Astrocyte (in vitro differentiated cells and primary cell): Measurements from ENCODE around the gene PKD1L1. TPM values are rescaled to one million over a fixed set of nuclear protein-coding genes. Genes with fewer than 3 reads are reported as not detected.

Experiments
- DNase-seq: peaks from one replicate; pipeline ENCODE4 v3.0.0-alpha.2; 2010; ENCODE audit warnings: low read depth
- FAIRE-seq: peaks from 2 replicates; lab custom pipeline; 2011; peaks lifted over from hg19 to GRCh38; lab: Jason Lieb, UNC
- H2AFZ ChIP-seq: 2 replicates; pipeline ENCODE4 v1.6.0; 2012; ENCODE audit warnings: low read depth, low read length, inconsistent platforms
- H3K27ac ChIP-seq: 2 replicates; pipeline ENCODE4 v1.5.1; 2011; ENCODE audit warnings: low read depth, low read length, inconsistent platforms
- H3K27me3 ChIP-seq: 2 replicates; pipeline ENCODE4 v1.6.0; 2011; ENCODE audit warnings: low read length, inconsistent platforms; ENCODE audit not compliant: insufficient read depth
- H3K36me3 ChIP-seq: 2 replicates; pipeline ENCODE4 v1.5.1; 2011; ENCODE audit warnings: low read length, inconsistent platforms; ENCODE audit not compliant: insufficient read depth
- H3K4me1 ChIP-seq: 2 replicates; pipeline ENCODE4 v1.5.1; 2011; ENCODE audit warnings: low read length, inconsistent platforms; ENCODE audit not compliant: insufficient read depth
- H3K4me2 ChIP-seq: 2 replicates; pipeline ENCODE4 v1.6.0; 2012; ENCODE audit warnings: low read length, inconsistent platforms
- H3K4me3 ChIP-seq: 2 replicates; pipeline ENCODE4 v1.5.1; 2011; ENCODE audit warnings: low read depth, mild to moderate bottlenecking, low read length, inconsistent platforms; ENCODE audit not compliant: insufficient read depth
- H3K79me2 ChIP-seq: 2 replicates; pipeline ENCODE4 v1.6.0; 2012; ENCODE audit warnings: mild to moderate bottlenecking, low read length, inconsistent platforms; ENCODE audit not compliant: insufficient read depth
- H3K9ac ChIP-seq: 2 replicates; pipeline ENCODE4 v1.6.0; 2012; ENCODE audit warnings: mild to moderate bottlenecking, low read length, inconsistent platforms
- H3K9me3 ChIP-seq: 2 replicates; pipeline ENCODE4 v1.5.1; 2012; ENCODE audit warnings: low read depth, mild to moderate bottlenecking, low read length, inconsistent platforms; ENCODE audit not compliant: insufficient read depth
- H4K20me1 ChIP-seq: 2 replicates; pipeline ENCODE4 v1.6.0; 2012; ENCODE audit warnings: low read length, inconsistent platforms; ENCODE audit not compliant: insufficient read depth
- H3K27ac Mint-ChIP-seq: one replicate; pipeline ENCODE4 v1.8.0; 2021; ENCODE audit warnings: mild to moderate bottlenecking, mixed read lengths; ENCODE audit not compliant: unreplicated experiment
- H3K27me3 Mint-ChIP-seq: one replicate; pipeline ENCODE4 v1.8.0; 2021; ENCODE audit warnings: low read depth, mixed read lengths; ENCODE audit not compliant: unreplicated experiment
- H3K36me3 Mint-ChIP-seq: one replicate; pipeline ENCODE4 v1.8.0; 2021; ENCODE audit warnings: low read depth, mixed read lengths; ENCODE audit not compliant: unreplicated experiment
- H3K4me1 Mint-ChIP-seq: one replicate; pipeline ENCODE4 v1.8.0; 2021; ENCODE audit warnings: low read depth, mixed read lengths; ENCODE audit not compliant: unreplicated experiment
- H3K4me3 Mint-ChIP-seq: one replicate; pipeline ENCODE4 v1.8.0; 2021; ENCODE audit warnings: mild to moderate bottlenecking, moderate library complexity, mixed read lengths; ENCODE audit not compliant: unreplicated experiment
- H3K9me3 Mint-ChIP-seq: one replicate; pipeline ENCODE4 v1.8.0; 2021; ENCODE audit warnings: mild to moderate bottlenecking, mixed read lengths; ENCODE audit not compliant: unreplicated experiment
- EZH2 ChIP-seq: IDR thresholded peaks from 2 replicates; pipeline ENCODE4 v1.6.1; 2012; ENCODE audit warnings: mild to moderate bottlenecking, low read length, inconsistent platforms; ENCODE audit not compliant: insufficient read depth
- total RNA-seq: library from RNA; stranded (reverse); gene quantifications from 2 replicates; pipeline ENCODE4 v1.2.1, GENCODE V29; 2021
- TF ChIP-seq, protein P1 (sequence below): IDR thresholded peaks from 2 replicates; pipeline ENCODE4 v1.5.1; 2011; ENCODE audit warnings: low read depth, mild to moderate bottlenecking, inconsistent platforms, low read length, moderate library complexity; ENCODE audit not compliant: insufficient read depth

The PKD1L1 gene
- total RNA-seq, 1 donor from 2014 or later = 0.39 TPM

DNA sequence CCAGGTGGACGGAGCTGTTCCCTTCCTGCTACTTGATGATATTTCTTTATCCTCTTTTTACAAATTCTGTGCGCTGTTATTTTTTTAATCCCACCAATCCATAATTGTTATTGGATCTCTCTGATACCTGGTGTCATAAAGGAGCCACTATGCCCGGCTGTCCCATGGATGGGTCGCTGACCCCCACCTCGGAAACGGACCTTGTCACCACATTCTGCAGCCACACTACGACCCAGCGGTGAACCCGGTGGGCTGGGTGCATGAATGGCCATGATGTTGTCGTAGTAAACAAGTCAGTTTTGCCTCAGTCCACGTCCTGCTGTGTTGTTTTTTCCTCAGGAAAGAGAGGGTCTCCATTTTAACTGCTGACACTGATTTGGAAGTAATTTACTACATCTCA is 112.2 kb downstream of the PKD1L1 start:
- H3K9me3 Mint-ChIP-seq = no peaks in the 10 kb centered on the region
- TF ChIP-seq, protein P1, sequence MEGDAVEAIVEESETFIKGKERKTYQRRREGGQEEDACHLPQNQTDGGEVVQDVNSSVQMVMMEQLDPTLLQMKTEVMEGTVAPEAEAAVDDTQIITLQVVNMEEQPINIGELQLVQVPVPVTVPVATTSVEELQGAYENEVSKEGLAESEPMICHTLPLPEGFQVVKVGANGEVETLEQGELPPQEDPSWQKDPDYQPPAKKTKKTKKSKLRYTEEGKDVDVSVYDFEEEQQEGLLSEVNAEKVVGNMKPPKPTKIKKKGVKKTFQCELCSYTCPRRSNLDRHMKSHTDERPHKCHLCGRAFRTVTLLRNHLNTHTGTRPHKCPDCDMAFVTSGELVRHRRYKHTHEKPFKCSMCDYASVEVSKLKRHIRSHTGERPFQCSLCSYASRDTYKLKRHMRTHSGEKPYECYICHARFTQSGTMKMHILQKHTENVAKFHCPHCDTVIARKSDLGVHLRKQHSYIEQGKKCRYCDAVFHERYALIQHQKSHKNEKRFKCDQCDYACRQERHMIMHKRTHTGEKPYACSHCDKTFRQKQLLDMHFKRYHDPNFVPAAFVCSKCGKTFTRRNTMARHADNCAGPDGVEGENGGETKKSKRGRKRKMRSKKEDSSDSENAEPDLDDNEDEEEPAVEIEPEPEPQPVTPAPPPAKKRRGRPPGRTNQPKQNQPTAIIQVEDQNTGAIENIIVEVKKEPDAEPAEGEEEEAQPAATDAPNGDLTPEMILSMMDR = no peak
- TF ChIP-seq EZH2 = no peak
- Histone ChIP-seq H3K9me3 (no peaks in the 10 kb centered on the region), H3K4me1 (no peaks in the 10 kb centered on the region), H2AFZ (no peak overlapping the region), H3K79me2 (no peaks in the 10 kb centered on the region), H3K9ac (no peak overlapping the region), H4K20me1 (no peaks in the 10 kb centered on the region), H3K27me3 (no peaks in the 10 kb centered on the region), H3K4me3 (no peak overlapping the region), H3K27ac (no peak overlapping the region), H3K36me3 (no peaks in the 10 kb centered on the region), H3K4me2 (no peak overlapping the region)
- H3K36me3 Mint-ChIP-seq = peaks cover 3% of the 10 kb centered on the region
- peaks cover 16% of the 10 kb centered on the region for H3K27me3 Mint-ChIP-seq
- DNase-seq = no peak
- no peak overlapping the region for H3K27ac Mint-ChIP-seq
- FAIRE-seq = no peak
- no peak overlapping the region for H3K4me3 Mint-ChIP-seq
- H3K4me1 Mint-ChIP-seq = no peaks in the 10 kb centered on the region

DNA sequence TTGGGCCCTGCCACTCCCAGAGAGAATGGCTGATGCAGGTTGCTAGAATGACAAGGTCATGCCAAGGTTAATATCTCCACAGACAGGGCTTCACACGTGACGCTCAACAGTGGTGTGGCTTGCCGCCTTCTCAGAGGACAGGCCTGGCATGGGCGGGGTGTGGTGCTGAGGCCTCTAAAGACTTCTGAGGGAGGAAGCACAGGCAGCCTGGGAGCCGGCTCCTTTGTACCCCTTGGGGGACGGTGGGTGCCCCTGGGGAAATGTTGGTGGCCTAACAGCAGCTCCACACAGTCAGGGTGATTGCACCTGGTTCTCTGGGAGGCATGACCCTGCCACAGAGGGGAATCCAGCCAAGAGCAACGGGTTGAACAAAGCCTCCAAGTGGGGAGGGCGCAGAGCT is 115.1 kb downstream of the PKD1L1 start:
- H3K4me3 ChIP-seq = no peak overlapping the region
- H4K20me1 ChIP-seq = no peaks in the 10 kb centered on the region
- DNase-seq (no peak), FAIRE-seq (no peak)
- Mint-ChIP-seq H3K27me3 (peaks cover 15% of the 10 kb centered on the region), H3K9me3 (no peaks in the 10 kb centered on the region), H3K4me1 (no peaks in the 10 kb centered on the region), H3K36me3 (peaks cover 4% of the 10 kb centered on the region), H3K4me3 (no peak overlapping the region), H3K27ac (no peak overlapping the region)
- H3K9ac ChIP-seq = no peak overlapping the region
- H3K36me3 ChIP-seq = no peaks in the 10 kb centered on the region
- no peak overlapping the region for H2AFZ ChIP-seq
- H3K27ac ChIP-seq = no peak overlapping the region
- H3K4me1 ChIP-seq = no peaks in the 10 kb centered on the region
- TF ChIP-seq, protein P1 = no peak
- no peak for TF ChIP-seq EZH2
- H3K4me2 ChIP-seq = no peak overlapping the region
- H3K9me3 ChIP-seq = no peaks in the 10 kb centered on the region
- no peaks in the 10 kb centered on the region for H3K79me2 ChIP-seq
- H3K27me3 ChIP-seq = no peaks in the 10 kb centered on the region

DNA sequence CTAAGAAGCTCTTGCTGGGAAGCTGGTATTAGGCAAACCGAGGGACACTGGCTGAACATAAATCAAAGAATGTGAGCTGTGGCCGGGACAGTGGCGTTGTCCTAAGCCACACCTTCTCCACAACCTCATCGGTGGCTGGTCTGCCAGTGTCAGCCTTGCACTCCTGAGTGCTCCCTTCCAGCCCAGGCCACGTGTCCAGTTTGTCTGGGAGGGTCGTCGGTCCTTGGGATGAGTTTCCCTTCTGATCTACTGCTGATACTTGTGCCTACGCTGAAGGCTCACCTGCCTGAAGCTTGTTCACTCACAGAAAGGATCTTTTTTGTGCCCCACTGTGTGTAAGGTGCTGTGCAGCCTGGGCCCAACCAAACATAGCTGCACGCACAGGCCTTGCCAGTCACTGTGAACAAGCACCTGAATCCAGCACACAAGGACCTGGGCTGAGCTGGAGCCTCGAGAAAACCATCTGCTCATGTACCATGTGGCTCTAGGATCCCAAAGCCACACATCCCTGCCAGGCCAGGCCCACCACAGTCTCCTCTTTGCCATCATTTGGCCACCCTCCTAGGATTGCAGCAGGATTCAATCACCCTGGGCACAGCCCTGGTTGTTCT is 116.1 kb downstream of the PKD1L1 start:
- no peaks in the 10 kb centered on the region for H3K9me3 Mint-ChIP-seq
- FAIRE-seq = no peak
- no peaks in the 10 kb centered on the region for H3K79me2 ChIP-seq

More for the DNA sequence above, 116.1 kb downstream of the PKD1L1 start:
- no peak overlapping the region for H2AFZ ChIP-seq
- H3K4me2 ChIP-seq = no peak overlapping the region
- H3K27ac ChIP-seq = no peak overlapping the region
- no peaks in the 10 kb centered on the region for H3K4me1 ChIP-seq
- no peak overlapping the region for H3K27ac Mint-ChIP-seq
- no peaks in the 10 kb centered on the region for H3K36me3 ChIP-seq
- TF ChIP-seq EZH2 = no peak
- TF ChIP-seq, protein P1 = no peak
- H3K9me3 ChIP-seq = no peaks in the 10 kb centered on the region
- no peak overlapping the region for H3K4me3 Mint-ChIP-seq
- peaks cover 8% of the 10 kb centered on the region for H3K36me3 Mint-ChIP-seq
- H3K27me3 ChIP-seq = peaks cover 3% of the 10 kb centered on the region
- no peak overlapping the region for H3K4me3 ChIP-seq
- H3K4me1 Mint-ChIP-seq = no peaks in the 10 kb centered on the region
- H3K9ac ChIP-seq = no peak overlapping the region
- no peaks in the 10 kb centered on the region for H4K20me1 ChIP-seq
- no peak for DNase-seq
- peaks cover 17% of the 10 kb centered on the region for H3K27me3 Mint-ChIP-seq
